Effector CD8-positive, alpha-beta T cell (primary cell): ENCODE results near the gene FBXL2.

Experiments
- DNase-seq: peaks from one replicate; lab custom pipeline; 2025; lab: John Stamatoyannopoulos, UW
- total RNA-seq, 4 experiments: gene quantifications; one replicate each; lab custom pipeline; 2026; lab: John Stamatoyannopoulos, UW

FBXL2 gene
- 0 to 1.3 (median 0.31) reads per million in 4 experiments for total RNA-seq

- DNase-seq, result no peak
These were observed at the start of gene FBXL2 for GRCh38 chr3:33277193-33277882. FBXL2 (plus strand) TSS chr3:33277442; CDS start chr3:33277513, 71 bp downstream.

DNA sequence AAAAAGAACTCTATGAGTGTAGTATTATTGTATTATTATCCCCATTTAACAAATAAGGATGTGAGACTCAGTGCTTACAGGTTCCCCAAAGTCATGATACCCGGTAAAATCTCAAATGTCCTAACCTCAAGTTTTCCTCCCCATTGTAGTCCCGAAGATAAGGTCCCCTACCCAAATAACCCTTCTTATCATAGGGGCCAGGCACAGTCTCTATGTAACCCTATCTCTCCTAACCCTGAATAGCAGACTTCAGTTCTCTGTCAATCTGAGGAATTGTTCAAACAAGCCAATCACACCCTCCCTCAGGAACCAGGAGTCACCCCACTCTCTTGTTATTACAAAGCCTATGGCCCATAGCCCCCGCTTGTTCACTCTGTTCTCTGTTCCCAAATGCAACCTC, 48.2 kb upstream of the FBXL2 start:
- DNase-seq, result no peak

GRCh38 chr3:33229947-33230346, 47.3 kb upstream of the FBXL2 start:
- DNase-seq, result no peak

DNA sequence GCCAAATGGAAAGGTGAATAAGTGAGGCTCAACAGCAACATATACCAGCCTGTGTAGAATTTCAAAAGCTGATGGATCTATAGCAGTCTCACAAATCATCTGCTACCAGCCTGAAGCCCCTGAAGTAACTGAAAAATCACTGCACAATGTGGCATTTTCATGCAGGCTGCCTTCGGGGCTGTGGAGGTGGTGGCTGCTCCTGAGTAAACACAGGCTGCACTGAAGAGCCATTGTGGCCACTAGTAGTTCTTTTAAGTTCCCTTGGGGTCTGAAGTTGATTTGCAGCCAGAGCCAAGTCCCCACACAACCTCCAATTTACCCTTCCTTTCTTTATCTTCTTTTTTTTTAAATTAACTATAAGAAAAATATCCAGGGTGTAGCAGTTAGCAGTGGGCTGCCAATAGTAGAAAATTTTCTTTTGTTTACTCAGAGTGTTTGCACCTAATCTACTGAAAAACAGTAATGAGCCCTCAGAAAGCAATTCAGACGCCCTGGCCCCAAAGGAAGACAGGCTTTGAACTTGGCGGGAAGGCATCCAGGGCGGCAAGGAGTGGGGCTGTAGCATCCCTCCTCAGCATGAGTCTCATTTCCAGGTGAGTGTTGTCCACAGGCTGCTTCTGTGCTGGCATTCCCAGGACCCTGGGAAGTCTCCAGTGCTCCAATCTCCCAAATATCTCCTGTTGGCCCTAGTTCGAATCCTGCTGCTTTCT, 45.3 kb upstream of the FBXL2 start:
- DNase-seq, result no peak

- DNase-seq, result no peak
These were observed 43.4 kb upstream of the FBXL2 start for GRCh38 chr3:33233884-33234283.

DNA sequence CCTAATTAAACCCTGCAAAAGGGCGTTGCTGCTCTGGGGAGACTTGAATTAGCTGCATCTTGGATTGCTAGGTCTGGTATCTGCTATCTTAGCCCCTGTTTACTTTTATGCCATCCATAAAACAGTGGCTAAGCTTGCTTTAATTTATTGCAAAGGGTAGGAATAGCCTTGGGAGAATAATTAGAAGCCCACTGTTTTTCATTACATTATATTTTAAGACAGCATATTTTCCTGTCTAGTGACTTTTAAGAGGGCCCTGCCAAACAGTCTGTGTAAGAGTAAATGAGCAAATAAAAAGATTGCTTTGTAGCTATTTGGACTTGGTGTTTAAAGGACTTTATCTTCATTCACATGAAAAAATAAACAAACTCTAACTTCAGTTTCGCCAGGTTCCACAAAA, 41.2 kb upstream of the FBXL2 start:
- DNase-seq, result no peak

DNA sequence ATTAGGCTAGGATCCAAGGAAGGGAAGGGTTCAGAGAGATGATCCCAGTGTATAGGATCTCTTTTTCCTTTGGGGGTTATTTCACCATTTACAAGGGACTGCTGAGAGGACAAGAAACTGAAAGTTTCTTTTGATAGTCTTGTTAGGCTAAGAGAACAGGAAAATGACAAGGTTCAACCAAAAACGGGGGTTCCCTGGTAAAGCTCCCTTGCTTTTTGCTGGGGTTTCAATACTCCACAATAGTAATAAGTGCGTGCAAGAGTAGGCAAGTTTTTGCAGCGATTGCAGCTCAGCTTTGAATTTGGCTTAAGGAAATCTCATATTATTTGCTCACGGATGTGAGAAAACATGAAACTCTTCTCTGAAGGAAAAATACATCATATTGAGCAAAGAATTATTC, 39.8 kb upstream of the FBXL2 start:
- no peak for DNase-seq

DNA sequence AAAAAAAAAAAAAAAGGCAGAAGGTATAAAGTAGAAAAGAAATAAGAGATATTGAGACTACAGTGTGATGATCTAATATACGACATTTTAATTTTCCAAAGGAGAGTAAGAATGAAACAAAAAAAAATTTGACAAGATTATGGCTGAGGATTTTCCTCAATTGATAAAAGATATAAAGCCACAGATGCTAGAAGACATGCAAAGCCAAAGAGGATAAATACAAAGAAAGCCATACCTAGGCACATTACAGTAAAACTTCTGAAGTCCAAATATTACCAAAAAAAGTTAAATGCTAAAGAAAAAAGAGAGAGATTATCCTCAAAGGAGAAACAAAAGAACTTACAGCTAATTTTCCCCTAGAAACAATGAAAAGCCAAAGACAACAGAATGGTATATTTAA, 38.3 kb upstream of the FBXL2 start:
- DNase-seq, result no peak

GRCh38 chr3:33240261-33240660, 37.0 kb upstream of the FBXL2 start:
- no peak for DNase-seq

GRCh38 chr3:33246786-33247185, 30.5 kb upstream of the FBXL2 start:
- no peak for DNase-seq

GRCh38 chr3:33250712-33251111, 26.5 kb upstream of the FBXL2 start:
- no peak for DNase-seq

DNA sequence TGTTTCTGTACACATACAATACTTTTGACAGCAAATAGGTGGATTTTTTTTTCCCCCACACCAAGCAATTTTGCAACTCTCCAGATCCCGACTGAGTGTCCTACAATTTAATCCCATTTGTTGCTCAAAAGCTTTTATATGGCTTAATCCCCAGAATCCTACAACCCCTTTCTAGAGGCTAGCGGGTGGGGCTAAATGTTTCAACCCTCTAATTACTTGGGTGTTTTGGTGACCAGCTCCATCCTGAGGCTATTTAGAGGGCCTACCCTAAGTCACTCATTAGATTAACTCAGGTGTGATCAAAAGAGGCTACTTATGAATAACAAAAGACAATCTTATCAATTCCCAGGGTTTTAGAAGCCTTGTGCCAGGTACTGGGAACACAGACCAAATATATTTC, 21.0 kb upstream of the FBXL2 start:
- DNase-seq, result no peak

GRCh38 chr3:33260104-33260503, 17.1 kb upstream of the FBXL2 start:
- DNase-seq, result no peak

- no peak for DNase-seq
These were observed 7.9 kb upstream of the FBXL2 start for GRCh38 chr3:33269385-33269784.

DNA sequence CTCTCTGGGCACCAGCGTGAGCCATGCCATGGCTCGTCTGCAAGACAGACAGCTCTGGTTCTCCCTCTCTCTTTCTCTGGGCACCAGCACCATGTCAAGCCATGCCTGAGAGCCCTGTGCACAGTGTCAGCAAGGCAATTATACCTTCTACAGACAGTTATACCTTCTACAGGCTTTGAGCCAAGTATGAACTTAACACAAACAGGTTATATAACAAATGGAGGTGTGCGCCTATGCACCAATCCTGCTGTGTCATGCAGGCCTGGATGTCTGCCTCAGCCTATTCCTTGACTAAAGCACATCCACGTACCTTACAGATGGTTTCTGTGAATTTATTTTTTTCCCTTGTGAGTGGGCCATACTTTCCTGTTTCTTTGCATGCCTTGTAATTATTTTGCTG, 5.9 kb upstream of the FBXL2 start:
- DNase-seq, result no peak

GRCh38 chr3:33273628-33274027, 3.6 kb upstream of the FBXL2 start:
- DNase-seq, result no peak

GRCh38 chr3:33278163-33278562, 921 bp downstream of the FBXL2 start:
- DNase-seq, result no peak

- DNase-seq, result no peak
These were observed 10.5 kb downstream of the FBXL2 start for GRCh38 chr3:33287672-33288282.

DNA sequence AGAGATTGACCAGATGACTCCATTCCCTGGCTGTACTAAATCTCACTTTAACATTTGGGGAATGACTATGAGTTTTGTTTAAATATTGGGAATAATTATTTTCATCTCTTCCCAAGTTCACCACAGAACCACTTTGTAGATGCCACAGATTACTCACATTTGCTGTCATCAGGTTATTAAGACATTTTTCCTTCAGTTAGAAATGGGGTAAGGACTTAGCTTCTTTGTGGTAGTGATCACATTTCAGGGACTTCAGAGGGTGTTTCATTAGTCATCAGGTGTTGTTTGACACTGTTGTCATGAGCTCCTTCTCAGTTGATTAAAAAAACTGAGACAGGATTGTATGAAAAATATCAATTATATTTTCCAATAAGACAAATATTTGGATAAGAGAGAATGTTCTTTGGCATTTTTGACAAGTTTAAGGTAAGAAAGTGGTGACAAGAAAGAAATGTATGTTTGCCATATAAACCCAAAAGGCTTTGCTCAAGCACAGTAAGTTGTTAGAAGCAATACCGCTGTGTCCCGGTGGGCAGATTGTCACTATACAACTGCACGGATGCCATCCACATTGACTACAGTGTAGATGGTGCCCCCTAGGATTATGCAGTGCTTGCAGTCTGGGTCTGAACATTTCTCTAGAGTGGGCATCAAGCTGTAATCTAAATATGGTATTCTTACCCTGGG, 22.3 kb downstream of the FBXL2 start:
- no peak for DNase-seq

DNA sequence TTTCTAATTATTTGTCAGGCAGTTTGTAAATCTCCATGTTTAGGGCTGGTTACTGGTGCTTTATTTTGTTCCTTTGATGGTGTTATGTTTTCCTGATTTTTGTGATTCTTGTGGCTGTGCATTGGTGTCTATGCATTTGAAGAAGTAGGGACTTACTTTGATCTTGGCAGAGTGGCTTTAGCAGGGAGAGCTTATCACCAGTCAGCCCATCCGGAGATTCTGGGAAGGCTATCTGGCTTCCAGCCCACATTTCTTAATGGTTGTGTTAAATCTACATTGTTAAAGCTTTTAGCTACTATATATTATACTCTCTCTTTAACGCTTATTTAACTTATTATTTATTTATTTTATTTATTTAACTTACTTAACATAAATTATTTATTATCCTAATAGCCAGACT, 35.1 kb downstream of the FBXL2 start:
- DNase-seq, result no peak

- DNase-seq, result no peak
These were observed 36.1 kb downstream of the FBXL2 start for GRCh38 chr3:33313331-33313730.

DNA sequence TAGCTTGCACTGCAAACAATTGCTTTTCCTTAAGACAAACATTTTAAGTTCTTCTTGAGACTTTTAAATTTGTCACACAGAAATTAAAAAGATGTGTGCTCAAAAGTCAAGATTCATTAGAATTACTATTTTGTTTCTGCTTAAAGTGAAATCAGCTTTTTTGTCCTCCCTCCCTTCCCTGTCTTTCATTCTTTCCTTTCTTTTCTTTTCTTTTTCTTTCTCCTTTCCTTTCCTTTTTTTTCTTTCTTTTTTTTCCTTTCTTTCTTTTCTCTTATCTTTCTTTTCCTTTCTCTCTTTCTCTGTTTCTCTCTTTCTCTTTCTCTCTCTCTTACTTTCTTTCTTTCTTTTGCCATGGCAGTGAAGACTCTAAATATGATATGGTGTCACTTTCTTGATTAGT, 37.8 kb downstream of the FBXL2 start:
- DNase-seq, result no peak

DNA sequence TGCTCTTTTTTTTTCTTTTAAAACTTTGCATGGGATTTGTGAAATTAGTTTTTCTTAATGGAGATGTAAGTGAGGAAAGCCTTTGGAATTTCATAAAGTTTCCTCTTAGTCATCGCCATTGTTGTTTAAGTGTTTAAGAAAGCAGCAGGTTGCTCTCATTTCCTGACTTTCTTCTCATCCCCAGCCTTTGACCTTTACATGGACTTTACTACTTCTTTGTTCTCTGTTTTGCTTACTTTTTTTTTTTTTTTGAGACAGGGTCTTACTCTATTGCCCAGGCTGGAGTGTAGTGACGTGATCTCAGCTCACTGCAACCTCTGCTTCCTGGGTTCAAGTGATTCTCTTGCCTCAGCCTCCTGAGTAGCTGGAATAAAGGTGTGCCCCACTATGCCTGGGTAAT, 38.6 kb downstream of the FBXL2 start:
- DNase-seq, result no peak
